GM12864 (cell line): ENCODE results near the gene LHX3.

Source experiments
- DNase-seq: peaks from one replicate; pipeline ENCODE4 v3.0.0-alpha.2; 2011; ENCODE audit warnings: low read depth
- H3K4me3 ChIP-seq: 2 replicates; pipeline ENCODE4 v1.5.1; 2011; ENCODE audit warnings: mild to moderate bottlenecking, low read depth, low read length, control low read depth
- TF ChIP-seq, protein P1 (sequence below): IDR thresholded peaks from 2 replicates; pipeline ENCODE4 v1.5.1; 2011; ENCODE audit warnings: low read depth, mild to moderate bottlenecking, moderate library complexity, low read length, control low read depth, inconsistent platforms; ENCODE audit errors: missing control alignments

LHX3 gene

DNA sequence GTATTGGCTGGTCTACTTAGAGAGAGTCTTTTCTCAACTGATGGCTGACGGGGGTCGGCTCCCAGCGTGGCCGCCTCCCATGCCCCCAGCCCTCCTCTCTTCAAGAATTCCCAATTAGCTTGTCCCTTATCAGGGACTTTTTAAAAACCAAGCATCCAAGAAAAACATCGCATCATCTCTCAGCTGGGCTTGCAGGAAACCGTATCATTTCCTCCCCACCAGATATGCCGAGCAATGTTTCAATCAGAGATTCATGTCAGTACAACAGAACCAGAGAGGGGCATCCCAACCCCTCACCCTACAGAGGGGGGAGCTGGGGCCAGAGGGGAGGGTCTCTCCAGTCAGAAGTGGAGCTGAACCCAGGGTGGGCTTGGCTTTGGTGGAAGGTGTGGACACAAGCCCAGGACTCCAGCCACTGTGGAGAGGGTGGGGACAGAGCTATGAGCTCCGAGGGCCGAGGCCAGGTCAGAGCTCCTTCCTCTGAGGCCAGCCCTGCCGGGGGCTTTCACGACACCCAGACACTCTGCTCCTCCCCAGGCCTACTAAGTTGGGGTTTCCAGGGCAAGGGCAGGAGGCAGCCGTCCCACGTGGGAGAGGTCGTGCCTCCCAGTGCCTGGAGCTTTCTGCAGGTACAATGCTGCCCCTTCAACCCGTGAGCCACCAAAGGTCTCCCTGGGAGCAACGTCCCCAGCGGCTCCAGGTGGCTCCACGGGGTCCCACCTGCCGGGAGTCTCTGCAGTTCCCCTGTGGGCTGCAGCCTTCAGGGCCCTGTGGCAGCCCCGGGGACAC lies 47.3 kb downstream of the LHX3 start:
- H3K4me3 ChIP-seq: no peak overlapping the region
- no peak for DNase-seq
- TF ChIP-seq, protein P1, sequence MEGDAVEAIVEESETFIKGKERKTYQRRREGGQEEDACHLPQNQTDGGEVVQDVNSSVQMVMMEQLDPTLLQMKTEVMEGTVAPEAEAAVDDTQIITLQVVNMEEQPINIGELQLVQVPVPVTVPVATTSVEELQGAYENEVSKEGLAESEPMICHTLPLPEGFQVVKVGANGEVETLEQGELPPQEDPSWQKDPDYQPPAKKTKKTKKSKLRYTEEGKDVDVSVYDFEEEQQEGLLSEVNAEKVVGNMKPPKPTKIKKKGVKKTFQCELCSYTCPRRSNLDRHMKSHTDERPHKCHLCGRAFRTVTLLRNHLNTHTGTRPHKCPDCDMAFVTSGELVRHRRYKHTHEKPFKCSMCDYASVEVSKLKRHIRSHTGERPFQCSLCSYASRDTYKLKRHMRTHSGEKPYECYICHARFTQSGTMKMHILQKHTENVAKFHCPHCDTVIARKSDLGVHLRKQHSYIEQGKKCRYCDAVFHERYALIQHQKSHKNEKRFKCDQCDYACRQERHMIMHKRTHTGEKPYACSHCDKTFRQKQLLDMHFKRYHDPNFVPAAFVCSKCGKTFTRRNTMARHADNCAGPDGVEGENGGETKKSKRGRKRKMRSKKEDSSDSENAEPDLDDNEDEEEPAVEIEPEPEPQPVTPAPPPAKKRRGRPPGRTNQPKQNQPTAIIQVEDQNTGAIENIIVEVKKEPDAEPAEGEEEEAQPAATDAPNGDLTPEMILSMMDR: no peak

DNA sequence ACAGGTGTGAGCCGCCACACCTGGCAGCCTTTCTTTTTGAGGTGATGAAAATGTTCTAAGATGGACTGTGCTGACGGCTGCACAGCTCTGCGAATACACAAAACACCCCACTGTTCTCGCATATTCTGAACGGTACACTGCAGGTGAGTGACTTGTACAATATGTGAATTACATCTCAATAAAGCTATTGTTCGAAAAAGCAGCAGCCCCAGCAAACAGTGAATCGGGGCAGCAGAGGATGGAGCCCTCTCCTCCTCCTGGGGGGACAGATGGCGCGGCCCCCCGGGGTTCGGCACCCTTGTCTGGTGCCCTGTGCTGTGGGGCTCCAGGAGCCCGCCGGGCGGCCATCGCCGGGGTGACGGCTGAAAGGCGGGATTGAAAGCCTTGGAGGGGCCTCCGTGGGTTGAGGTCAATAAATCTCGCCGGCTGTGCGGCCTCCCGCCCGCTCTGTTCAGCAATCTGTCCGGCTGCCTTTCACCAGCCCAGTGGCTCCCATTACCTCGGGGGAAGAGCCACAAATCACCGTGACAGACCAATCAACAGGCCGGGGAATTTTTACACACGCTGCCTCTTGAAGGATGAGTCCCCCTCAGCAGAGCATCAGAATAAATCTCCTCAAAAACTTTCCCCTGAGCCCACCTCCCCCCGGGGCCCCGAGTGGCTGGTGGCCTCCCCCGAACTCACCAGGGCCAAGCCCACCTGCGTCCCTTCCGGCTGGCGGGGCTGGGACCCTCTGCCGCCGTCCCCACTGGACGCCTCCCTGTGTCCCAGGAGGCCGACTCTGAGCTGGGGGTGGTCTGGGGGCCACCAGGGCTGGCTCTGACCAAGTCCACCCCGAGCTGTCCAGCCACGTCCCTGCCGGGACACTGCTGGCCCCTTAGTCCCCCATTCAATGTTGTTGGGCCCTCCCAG lies 48.5 kb downstream of the LHX3 start:
- DNase-seq: no peak
- TF ChIP-seq, protein P1: no peak
- H3K4me3 ChIP-seq: no peak overlapping the region

DNA sequence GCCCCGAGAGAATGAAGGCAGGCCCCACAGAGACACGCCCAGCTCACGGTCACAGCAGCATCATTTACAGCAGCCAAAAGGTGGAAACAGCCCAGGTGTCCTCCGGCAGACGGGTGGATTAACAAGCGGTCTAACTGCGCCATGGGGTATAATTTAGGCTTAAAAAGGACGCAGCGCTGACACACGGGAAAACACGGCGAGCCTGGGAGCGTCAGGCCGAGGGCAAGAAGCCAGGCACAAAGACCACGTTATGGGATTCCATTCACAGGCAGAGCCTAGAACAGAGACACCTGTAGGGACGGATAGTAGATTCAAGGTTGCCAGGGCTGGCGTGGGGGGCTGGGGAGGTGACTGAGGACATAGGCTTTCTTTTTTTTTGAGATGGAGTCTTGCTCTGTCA lies 49.4 kb downstream of the LHX3 start:
- TF ChIP-seq, protein P1: no peak
- no peak overlapping the region for H3K4me3 ChIP-seq
- DNase-seq: no peak

DNA sequence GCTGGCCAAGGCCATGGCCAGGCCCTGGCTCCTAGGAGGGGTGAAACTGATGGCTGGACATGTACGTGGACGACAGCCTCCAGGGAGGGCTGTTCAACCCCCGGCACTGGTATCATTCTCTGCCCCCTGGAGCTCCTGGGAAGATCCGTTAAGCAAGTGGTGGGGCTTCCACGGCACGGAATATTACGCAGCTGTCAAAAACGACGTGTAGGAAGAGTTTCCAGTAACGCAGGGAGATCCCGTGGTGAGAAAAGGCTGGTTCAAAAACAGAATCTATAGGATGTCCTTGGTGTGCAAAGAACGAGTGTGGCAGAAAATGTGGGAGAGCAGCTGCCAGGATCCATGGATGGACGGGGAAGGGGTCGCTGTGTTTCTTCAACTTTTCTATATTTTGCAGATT lies 50.0 kb downstream of the LHX3 start:
- no peak for DNase-seq
- TF ChIP-seq, protein P1: no peak
- H3K4me3 ChIP-seq: no peak overlapping the region

DNA sequence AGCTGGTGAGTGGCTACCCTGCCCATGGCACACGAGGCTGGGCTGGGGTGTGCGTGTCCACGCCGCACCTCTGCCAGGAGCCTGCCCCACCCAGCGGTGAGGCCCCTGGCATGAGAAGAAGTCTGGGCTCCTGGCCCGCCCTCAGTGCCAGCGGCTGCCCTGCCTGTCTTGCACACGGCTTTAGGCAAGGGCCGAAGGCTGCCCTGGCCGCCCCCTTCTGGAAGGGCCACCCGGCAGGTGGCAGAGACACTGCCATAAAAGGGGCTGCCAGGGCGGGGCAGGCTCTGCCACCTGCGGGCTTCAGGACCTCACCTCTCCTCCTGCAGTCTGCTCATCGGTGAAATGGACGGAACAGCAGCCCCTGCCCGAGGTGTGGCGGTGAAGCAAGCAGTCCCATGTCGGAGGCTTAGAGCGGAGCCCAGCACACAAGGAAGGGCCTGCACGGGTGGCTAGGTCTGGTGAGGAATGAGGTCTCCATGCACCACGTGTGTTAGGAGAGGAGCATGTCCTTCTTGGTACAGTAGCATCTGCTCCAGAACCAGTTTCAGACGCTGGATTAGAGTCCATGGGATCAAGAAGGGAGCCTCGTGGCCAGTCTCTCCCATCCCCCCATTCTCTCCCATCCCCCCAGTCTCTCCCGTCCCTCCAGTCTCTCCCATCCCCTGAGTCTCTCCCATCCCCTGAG lies 51.4 kb downstream of the LHX3 start:
- TF ChIP-seq, protein P1: no peak
- no peak overlapping the region for H3K4me3 ChIP-seq
- DNase-seq: no peak

DNA sequence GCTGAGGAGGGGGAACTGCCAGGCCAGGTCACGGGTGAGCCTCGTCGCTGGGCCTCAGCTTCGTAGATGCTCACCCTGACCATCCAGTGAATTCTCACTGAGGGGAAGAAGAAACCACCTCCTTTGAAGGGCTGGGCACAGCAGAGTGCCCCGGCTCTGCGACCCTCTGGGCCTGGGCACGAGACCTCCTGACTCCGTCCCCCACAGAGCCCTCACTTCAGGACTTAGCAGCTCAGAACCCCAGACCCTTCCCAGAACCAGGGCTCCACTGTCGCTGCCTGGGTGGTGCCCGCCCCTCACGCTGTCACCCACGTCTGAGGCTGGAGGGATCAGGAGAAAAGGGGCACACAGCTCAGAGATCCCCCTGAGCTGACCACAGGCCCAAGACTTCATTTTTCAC lies 52.0 kb downstream of the LHX3 start:
- TF ChIP-seq, protein P1: no peak
- no peak overlapping the region for H3K4me3 ChIP-seq
- no peak for DNase-seq
